Pancreas (tissue), 10 donors: Measurements from ENCODE around the gene XPO6. TPM values are rescaled to one million over a fixed set of nuclear protein-coding genes. Genes with fewer than 3 reads are reported as not detected.
A peak's percentile ranks its signal among the peaks of the same experiment; 100 is the strongest.

ENCODE experiments used
- ATAC-seq, 4 donors: fragments of 200-7000 bp; cut with Tn5 transposase; one replicate each; pipeline versions ENCODE4 v1.8.0 to v1.9.1; 2020; ENCODE audit warnings: mild to moderate bottlenecking in 4 of 4, moderate library complexity in 4 of 4
- DNase-seq, 6 donors: peaks; one replicate each; pipeline ENCODE4 v3.0.0-alpha.2; 2020
- FAIRE-seq: peaks from 2 replicates; lab custom pipeline; 2012; peaks lifted over from hg19 to GRCh38; lab: Jason Lieb, UNC
- H3K27ac ChIP-seq, 4 donors: fragments of 200-600 bp; sonication (generic); 1 replicate in 3 of 4; 2 replicates in 1 of 4; pipeline versions ENCODE4 v1.5.0 to v1.8.0; 2020
- H3K27me3 ChIP-seq, 4 donors: fragments of 200-600 bp; one replicate each; pipeline ENCODE4 v1.8.0; 2021
- H3K36me3 ChIP-seq, 3 donors: fragments of 200-600 bp; sonication (generic) in 1 of 3; one replicate each; pipeline versions ENCODE4 v1.5.0 to v1.8.0; 2020 to 2021
- H3K4me1 ChIP-seq, 3 donors: fragments of 200-600 bp; one replicate each; pipeline ENCODE4 v1.8.0; 2021
- H3K4me3 ChIP-seq, 4 donors: fragments of 200-600 bp; sonication (generic) in 2 of 4; one replicate each; pipeline versions ENCODE4 v1.5.0 to v1.8.0; 2020 to 2021
- H3K9me3 ChIP-seq, 4 donors: fragments of 200-600 bp; one replicate each; pipeline ENCODE4 v1.8.0; 2021
- CTCF ChIP-seq, 4 donors: fragments of 200-600 bp; sonication (generic) in 3 of 4; IDR thresholded peaks; one replicate each; pipeline versions ENCODE4 v1.5.0 to v1.8.0; 2021; ENCODE audit warnings: antibody characterized with exemption in 4 of 4
- WGBS, 2 donors: extraction: QIAGEN DNeasy Blood & Tissue Kit; methylation state at CpG; one replicate each; pipeline ENCODE4 v1.1.7; 2013; 5-methylcytosine and 5-hydroxymethylcytosine counted together
- intact Hi-C, 3 donors: fragments of 100-400 bp; cut with DNase I; formaldehyde crosslinking; loops; one replicate each; pipeline versions ENCODE4 v1.11.1 to v1.14.2; 2022
- polyA plus RNA-seq, 2 donors: library from polyadenylated mRNA; stranded (reverse); fragments of 200-250 nt; gene quantifications; one replicate each; pipeline ENCODE4 v1.2.3, GENCODE V29; 2013
- total RNA-seq, 6 donors: library from RNA; stranded (reverse); fragmentation: NEBNext Ultra II Directional in 4 of 6; extraction: Animal tissue kit (Norgen Biotek cat#: 25700) in 4 of 6; gene quantifications; one replicate each; pipeline versions ENCODE4 v1.2.1 to v1.2.4, GENCODE V29; 2021 to 2023
- donor health status: healthy with polysubstance abuse.
- donor health status: DM: no; HTN: no; CAD: no; lungs with moderate emphysema.
- donor health status: DM: no; HTN: no; CAD: no.
- donor health status: control.
- donor health status: control.
- donor health status: Bipolar disorder and iron deficiency.
- donor health status: DM: yes; HTN: yes; CAD: no.
- donor health status: DM: no; HTN: no; CAD: no.
- donor health status: DM: no; HTN: no; CAD: no.
- donor health status: DM: yes; HTN: yes; CAD: no.

The XPO6 gene
- total and polyA plus RNA-seq, 8 donors, result 32.6 to 73.6 (median 38.5) TPM

- H3K36me3 ChIP-seq, result no peaks in the 10 kb centered on the region
- H3K4me1 ChIP-seq, result peaks cover 6 to 43% (median 30%) of the 10 kb centered on the region in 3 donors
- H3K27me3 ChIP-seq, result no peaks in the 10 kb centered on the region
- no peak overlapping the region for H3K27ac ChIP-seq
- WGBS, 2 donors, result 87 to 91% methylated on average over 3 of the region's 3 CpGs
- no peak for TF ChIP-seq CTCF (IDR thresholded peaks at IDR 0.05)
- intact Hi-C loops, result no loop called here
- H3K9me3 ChIP-seq, result no peaks in the 10 kb centered on the region
- no peak for FAIRE-seq
- no peak overlapping the region for H3K4me3 ChIP-seq
- no peak for DNase-seq
- no peak for ATAC-seq
Measured at GRCh38 chr16:28182801-28183200, 29.0 kb downstream of the XPO6 start.

- intact Hi-C loops, result no loop called here
- FAIRE-seq, result no peak
- no peak for TF ChIP-seq CTCF (IDR thresholded peaks at IDR 0.05)
- no peak for DNase-seq
- Histone ChIP-seq H3K4me1 (peaks cover 6 to 38% (median 30%) of the 10 kb centered on the region in 3 donors), H3K27ac (no peak overlapping the region), H3K27me3 (no peaks in the 10 kb centered on the region), H3K4me3 (no peak overlapping the region), H3K9me3 (no peaks in the 10 kb centered on the region), H3K36me3 (no peaks in the 10 kb centered on the region)
- no peak for ATAC-seq
- WGBS, 2 donors, result 93 to 94% methylated on average over 7 of the region's 7 CpGs
Measured at GRCh38 chr16:28182183-28182582, 29.6 kb downstream of the XPO6 start.

GRCh38 chr16:28181515-28181914 is 30.2 kb downstream of the XPO6 start:
- peak overlapping the region in 2 of 4 donors; percentile 2 to 46 for H3K27ac ChIP-seq
- no peaks in the 10 kb centered on the region for H3K9me3 ChIP-seq
- peaks cover 6 to 37% (median 30%) of the 10 kb centered on the region in 3 donors for H3K4me1 ChIP-seq
- WGBS, 2 donors, result 9 to 13% methylated on average over 2 of the region's 2 CpGs
- no peak for TF ChIP-seq CTCF (IDR thresholded peaks at IDR 0.05)
- H3K4me3 ChIP-seq, result no peak overlapping the region
- H3K27me3 ChIP-seq, result no peaks in the 10 kb centered on the region
- FAIRE-seq (no peak), DNase-seq (peak in 4 of 6 donors; percentile 26 to 57 (median 38)), ATAC-seq (peak; percentile 87 to 93 (median 88))
- no peaks in the 10 kb centered on the region for H3K36me3 ChIP-seq
- intact Hi-C loops, result no loop called here

GRCh38 chr16:28180655-28181460 is 30.9 kb downstream of the XPO6 start:
- no peak overlapping the region for H3K4me3 ChIP-seq
- FAIRE-seq (no peak), ATAC-seq (peak in 2 of 4 donors; percentile 57 to 63)

More at GRCh38 chr16:28180655-28181460, 30.9 kb downstream of the XPO6 start:
- H3K27ac ChIP-seq, result peak overlapping the region in 2 of 4 donors; percentile 2 to 34
- H3K4me1 ChIP-seq, result peaks cover 6 to 37% (median 30%) of the 10 kb centered on the region in 3 donors
- 74 to 78% methylated on average over 9 of the region's 9 CpGs for WGBS, 2 donors
- TF ChIP-seq CTCF (IDR thresholded peaks at IDR 0.05), result no peak
- no peaks in the 10 kb centered on the region for H3K27me3 ChIP-seq
- intact Hi-C loops, result no loop called here
- H3K36me3 ChIP-seq, result no peaks in the 10 kb centered on the region
- H3K9me3 ChIP-seq, result no peaks in the 10 kb centered on the region
- DNase-seq, result no peak
